ENCODE results near the gene ZNF57.
A peak's percentile ranks its signal among the peaks of the same experiment; 100 is the strongest.
"Not testable (repeated sequence)": the region's sequence is repeated elsewhere in the genome, so short reads cannot be mapped to it uniquely, and the experiment has no call there.

Gene ZNF57

DNA sequence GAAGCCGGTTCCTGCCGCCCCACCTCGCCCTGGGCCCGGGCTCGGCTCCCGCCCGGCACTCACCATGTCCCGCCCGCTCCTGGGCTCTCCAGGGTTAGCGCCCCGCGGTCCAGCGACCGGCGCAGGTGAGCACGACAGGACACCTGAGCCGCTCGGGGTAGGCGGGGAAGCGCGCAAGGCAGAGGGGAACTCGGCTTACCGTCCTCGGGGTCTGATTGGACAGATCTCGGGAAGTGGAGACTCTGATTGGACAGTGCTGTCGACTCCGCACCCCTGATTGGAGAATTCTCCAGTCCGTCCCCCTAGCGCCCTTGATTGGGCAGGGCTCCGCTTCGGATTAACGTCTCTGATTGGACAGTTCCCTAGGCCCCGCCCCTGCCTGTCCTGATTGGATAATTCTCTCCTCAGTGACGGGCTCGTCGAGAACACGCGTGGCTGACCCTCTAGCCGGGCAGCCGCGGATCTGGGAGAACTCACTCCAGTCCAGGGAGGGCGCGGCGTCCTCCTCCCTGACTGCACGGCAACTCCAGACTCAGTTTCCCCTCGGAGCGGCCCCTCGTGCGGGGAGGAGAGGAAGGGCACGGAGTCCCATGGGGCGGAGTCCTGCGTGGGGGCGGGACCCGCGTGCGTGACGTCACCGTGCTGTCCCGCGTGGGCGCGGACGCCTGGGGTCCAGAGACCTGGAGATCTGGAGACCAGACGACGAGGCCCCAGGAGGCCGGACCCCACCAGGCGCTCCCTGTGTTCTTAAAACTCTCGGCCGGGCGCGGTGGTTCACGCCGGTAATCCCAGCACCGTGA is 44.2 kb downstream of the ZNF57 start, which contains the start of gene ZNF77:
Gene ZNF77 (minus strand): TSS at position 197 of the 800 bp plus-strand sequence. CDS start 131 bp downstream, at position 66.
- in situ Hi-C loops (cut with HindIII; ENCODE audit: low pct_ligation_motif_present, low pct_unique_long_range_greater_than_20kb, low sequenced_read_pairs): no loop called here
- peak; percentile 97 for DNase-seq

DNA sequence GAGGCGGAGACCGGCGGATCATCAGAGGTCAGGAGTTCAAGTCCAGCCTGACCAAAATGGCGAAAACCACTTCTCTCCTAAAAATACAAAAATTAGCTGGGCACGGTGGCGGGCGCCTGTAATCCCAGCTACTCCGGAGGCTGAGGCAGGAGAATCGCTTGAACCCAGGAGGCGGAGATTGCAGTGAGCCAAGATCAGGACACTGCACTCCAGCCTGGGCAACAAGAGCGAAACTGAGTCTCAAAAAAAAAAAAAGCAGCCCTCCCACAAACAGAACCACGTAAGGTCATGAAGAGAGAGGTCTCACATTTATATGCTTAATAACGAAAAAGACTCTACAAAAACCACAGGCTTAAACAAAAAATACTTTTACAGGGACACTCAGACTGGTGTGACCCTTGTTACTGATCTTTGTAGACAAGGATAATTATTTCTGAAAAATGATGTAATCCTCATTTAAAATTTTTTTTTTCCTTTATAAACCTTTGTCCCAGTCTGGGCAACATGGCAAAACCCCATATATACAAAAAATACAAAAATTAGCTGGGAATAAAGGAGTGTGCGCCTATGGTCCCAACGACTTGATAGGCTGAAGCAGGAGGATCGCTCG is 45.0 kb downstream of the ZNF57 start:
- in situ Hi-C loops (cut with HindIII; ENCODE audit: low pct_ligation_motif_present, low pct_unique_long_range_greater_than_20kb, low sequenced_read_pairs): no loop called here
- DNase-seq: no peak

DNA sequence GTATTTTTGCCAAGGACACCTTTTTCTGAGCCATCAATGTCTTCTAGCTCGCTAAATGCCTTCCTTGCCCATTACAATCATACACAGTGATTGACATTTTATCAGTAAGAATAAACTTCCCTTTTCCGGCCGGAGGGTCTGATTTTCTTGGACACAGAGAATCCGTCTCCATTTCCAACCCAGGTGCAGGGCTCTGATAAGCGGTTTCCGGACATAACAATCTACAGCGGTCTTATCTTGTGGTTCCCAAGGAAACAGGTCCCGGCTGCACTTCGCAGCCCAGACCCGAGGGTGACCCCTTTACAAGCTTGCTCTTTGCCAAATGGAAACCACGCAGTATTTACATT is 49.2 kb downstream of the ZNF57 start:
- peak; percentile 20 for DNase-seq
- in situ Hi-C loops (cut with HindIII; ENCODE audit: low pct_ligation_motif_present, low pct_unique_long_range_greater_than_20kb, low sequenced_read_pairs): no loop called here

- in situ Hi-C loops (cut with HindIII; ENCODE audit: low pct_ligation_motif_present, low pct_unique_long_range_greater_than_20kb, low sequenced_read_pairs): no loop called here
- DNase-seq: peak; percentile 98
Measured at GRCh38 chr19:2950286-2951124, 49.8 kb downstream of the ZNF57 start.

GRCh38 chr19:2952953-2953481 is 52.3 kb downstream of the ZNF57 start:
- in situ Hi-C loops (cut with HindIII; ENCODE audit: low pct_ligation_motif_present, low pct_unique_long_range_greater_than_20kb, low sequenced_read_pairs): no loop called here
- DNase-seq: peak; percentile 24

DNA sequence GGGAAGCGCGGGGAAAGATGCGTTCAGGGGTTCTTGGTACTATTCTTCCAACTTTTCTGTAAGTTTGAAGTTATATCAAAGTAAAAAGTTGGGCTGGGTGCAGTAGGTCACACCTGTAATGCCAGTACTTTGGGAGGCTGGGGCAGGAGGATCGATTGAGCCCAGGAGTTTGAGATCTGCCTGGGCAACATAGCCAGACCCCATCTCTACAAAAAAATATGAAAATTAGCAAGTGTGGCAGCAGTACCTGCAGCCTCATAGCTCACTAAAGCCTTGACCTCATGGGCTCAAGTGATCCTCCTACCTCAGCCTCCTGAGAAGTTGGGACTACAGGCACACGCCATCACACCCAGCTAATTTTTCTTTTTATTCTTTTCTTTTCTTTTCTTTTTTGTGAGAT is 56.4 kb downstream of the ZNF57 start:
- DNase-seq: no peak
- in situ Hi-C loops (cut with HindIII; ENCODE audit: low pct_ligation_motif_present, low pct_unique_long_range_greater_than_20kb, low sequenced_read_pairs): no loop called here

GRCh38 chr19:2960120-2960519 is 59.4 kb downstream of the ZNF57 start:
- no peak for DNase-seq
- in situ Hi-C loops (cut with HindIII; ENCODE audit: low pct_ligation_motif_present, low pct_unique_long_range_greater_than_20kb, low sequenced_read_pairs): no loop called here

GRCh38 chr19:2962018-2962670 is 61.4 kb downstream of the ZNF57 start:
- in situ Hi-C loops (cut with HindIII; ENCODE audit: low pct_ligation_motif_present, low pct_unique_long_range_greater_than_20kb, low sequenced_read_pairs): no loop called here
- peak; percentile 83 for DNase-seq

GRCh38 chr19:2963122-2963521 is 62.4 kb downstream of the ZNF57 start:
- in situ Hi-C loops (cut with HindIII; ENCODE audit: low pct_ligation_motif_present, low pct_unique_long_range_greater_than_20kb, low sequenced_read_pairs): no loop called here
- DNase-seq: no peak

GRCh38 chr19:2963631-2964030 is 62.9 kb downstream of the ZNF57 start:
- in situ Hi-C loops (cut with HindIII; ENCODE audit: low pct_ligation_motif_present, low pct_unique_long_range_greater_than_20kb, low sequenced_read_pairs): not testable (repeated sequence)
- DNase-seq: peak; percentile 57

GRCh38 chr19:2964874-2965273 is 64.1 kb downstream of the ZNF57 start:
- in situ Hi-C loops (cut with HindIII; ENCODE audit: low pct_ligation_motif_present, low pct_unique_long_range_greater_than_20kb, low sequenced_read_pairs): no loop called here

DNA sequence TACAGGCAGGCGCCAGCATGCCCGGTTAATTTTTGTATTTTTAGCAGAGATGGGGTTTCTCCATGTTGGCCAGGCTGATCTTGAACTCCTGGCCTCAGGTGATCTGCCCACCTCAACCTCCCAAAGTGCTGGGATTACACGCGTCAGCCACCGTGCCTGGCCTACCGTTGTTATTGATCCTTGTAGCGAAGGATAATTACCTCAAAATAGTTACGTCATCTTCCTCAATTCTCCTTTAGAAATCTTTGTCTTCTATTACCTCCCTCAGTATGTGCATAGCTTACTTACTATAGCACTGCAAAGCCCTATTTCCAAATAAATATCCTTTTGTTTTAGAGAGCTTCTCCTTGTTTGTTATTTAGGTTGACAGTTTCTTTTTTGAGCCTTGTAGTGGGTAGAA is 67.2 kb downstream of the ZNF57 start:
- in situ Hi-C loops (cut with HindIII; ENCODE audit: low pct_ligation_motif_present, low pct_unique_long_range_greater_than_20kb, low sequenced_read_pairs): no loop called here
- DNase-seq: no peak

More at GRCh38 chr19:2964874-2965273, 64.1 kb downstream of the ZNF57 start:
- DNase-seq: no peak
